Measurements from ENCODE around the gene FBXO41.

GRCh38 chr2:73264783-73265182, 19.5 kb downstream of the FBXO41 start:
- TF ChIP-seq POLR2A (IDR thresholded peaks at IDR 0.05; ENCODE audit: low read depth, low read length) (no peak), POLR2AphosphoS5 (IDR thresholded peaks at IDR 0.05; ENCODE audit: low read depth, low read length) (no peak), TAF1 (IDR thresholded peaks at IDR 0.05; ENCODE audit: low read depth, low read length) (no peak), PAX5 (IDR thresholded peaks at IDR 0.05; ENCODE audit: insufficient read depth, low read length, severe bottlenecking) (no peak)

All from GM12891 (cell line).